ENCODE results near the gene TAF1D.

Gene TAF1D

DNA sequence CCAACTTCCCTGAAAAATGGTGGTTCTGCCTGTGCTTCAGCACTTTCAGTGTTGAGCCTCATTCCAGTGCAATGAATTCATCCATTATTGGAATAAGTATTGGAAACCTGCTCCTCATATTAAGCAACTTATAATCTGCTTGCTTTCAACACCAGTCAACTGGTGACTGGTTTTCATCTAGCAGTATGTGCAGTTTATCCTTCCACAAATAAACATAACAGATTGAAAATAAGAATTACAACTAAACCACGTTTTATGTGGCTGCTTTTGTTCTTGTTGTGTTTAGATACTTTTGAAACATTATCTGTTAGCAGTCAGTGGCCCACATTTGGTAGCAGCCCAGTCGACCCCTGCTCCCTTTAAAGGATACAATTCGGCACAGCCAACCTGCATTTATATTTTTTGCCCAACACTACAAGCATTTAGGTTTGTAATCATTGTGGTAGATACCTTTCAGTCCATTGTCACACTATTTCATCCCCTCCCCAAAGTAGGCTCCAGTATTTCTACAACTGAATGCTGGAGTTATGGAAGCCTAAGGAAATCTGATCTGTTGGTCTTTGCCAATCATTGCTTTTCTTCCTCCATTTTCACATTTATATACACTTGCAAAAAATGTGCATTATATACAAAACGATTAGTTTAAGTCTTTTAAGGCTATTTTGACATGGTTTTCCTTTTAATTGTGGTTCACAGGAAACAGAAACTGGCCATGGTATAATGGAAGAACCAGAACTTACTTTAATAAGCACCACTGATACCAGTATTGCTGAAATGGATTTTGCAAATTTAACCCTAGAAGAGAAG lies 13.1 kb downstream of the TAF1D start:
- H3K27ac ChIP-seq = peak overlapping the region; percentile 77
- H3K36me3 ChIP-seq (ENCODE audit: insufficient read depth, low read length) = peaks cover 92% of the 10 kb centered on the region
- TF ChIP-seq POLR2AphosphoS5 (IDR thresholded peaks at IDR 0.05; ENCODE audit: borderline replicate concordance, low read depth, low read length) (peak; percentile 43; the same call in 1 of the 2 replicates), FOXP2 (optimal IDR thresholded peaks at IDR 0.05; ENCODE audit: control extremely low read depth, extremely low read length, insufficient read depth) (no peak)
- no peak overlapping the region for H3K4me3 ChIP-seq
- no peaks in the 10 kb centered on the region for H3K9me3 ChIP-seq (ENCODE audit: low read depth, low read length)
- no peak for DNase-seq (ENCODE audit: low read depth, low spot score)
- H3K9ac ChIP-seq (ENCODE audit: insufficient read length) = no peak overlapping the region

DNA sequence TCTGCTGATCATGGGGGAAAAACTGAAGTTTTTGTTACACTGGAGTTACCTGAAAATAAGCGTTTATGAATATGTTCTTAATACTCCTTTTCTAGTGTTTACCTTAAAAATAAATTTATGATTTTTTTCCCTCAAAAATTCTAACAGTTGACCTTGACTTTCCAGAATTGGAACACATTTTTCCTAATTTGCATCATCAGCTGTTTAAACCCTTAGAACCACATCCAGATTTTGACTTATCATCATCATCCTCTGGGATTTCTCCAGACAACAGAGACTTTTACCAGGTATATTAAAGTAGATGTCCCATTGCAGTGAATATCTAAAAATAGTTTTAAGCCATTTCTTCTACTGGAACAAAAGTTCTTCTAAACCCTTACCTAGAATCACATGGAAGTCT lies 17.2 kb downstream of the TAF1D start:
- Histone ChIP-seq H3K9ac (ENCODE audit: insufficient read length) (no peak overlapping the region), H3K36me3 (ENCODE audit: insufficient read depth, low read length) (peaks cover 72% of the 10 kb centered on the region), H3K4me3 (no peak overlapping the region), H3K27ac (no peak overlapping the region), H3K9me3 (ENCODE audit: low read depth, low read length) (no peaks in the 10 kb centered on the region)
- no peak for TF ChIP-seq EZH2 (IDR thresholded peaks at IDR 0.05)
- TF ChIP-seq FOXP2 (optimal IDR thresholded peaks at IDR 0.05; ENCODE audit: control extremely low read depth, extremely low read length, insufficient read depth) = no peak
- no peak for TF ChIP-seq POLR2AphosphoS5 (IDR thresholded peaks at IDR 0.05; ENCODE audit: borderline replicate concordance, low read depth, low read length)
- DNase-seq (ENCODE audit: low read depth, low spot score) = no peak

DNA sequence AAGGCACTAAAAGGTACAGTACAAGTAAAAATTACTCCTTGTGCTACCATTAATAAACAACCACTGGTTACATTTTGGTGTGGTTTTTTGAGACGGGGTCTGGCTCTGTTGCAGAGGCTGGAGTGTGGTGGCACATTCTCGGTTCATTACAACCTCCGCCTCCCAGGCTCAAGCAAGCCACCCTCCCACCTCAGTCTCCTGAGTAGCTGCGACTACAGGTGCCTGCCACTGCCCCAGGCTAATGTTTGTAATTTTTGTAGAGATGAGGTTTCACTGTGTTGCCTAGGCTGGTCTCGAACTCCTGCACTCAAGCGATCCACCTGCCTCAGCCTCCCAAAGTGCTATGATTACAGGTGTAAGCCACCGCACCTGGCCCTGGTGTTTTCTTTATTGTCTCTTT lies 20.8 kb downstream of the TAF1D start:
- no peak for TF ChIP-seq EZH2 (IDR thresholded peaks at IDR 0.05)
- no peak for TF ChIP-seq POLR2AphosphoS5 (IDR thresholded peaks at IDR 0.05; ENCODE audit: borderline replicate concordance, low read depth, low read length)
- Histone ChIP-seq H3K36me3 (ENCODE audit: insufficient read depth, low read length) (peaks cover 58% of the 10 kb centered on the region), H3K9ac (ENCODE audit: insufficient read length) (no peak overlapping the region), H3K27ac (no peak overlapping the region), H3K9me3 (ENCODE audit: low read depth, low read length) (no peaks in the 10 kb centered on the region), H3K4me3 (no peak overlapping the region)
- DNase-seq (ENCODE audit: low read depth, low spot score) = no peak

DNA sequence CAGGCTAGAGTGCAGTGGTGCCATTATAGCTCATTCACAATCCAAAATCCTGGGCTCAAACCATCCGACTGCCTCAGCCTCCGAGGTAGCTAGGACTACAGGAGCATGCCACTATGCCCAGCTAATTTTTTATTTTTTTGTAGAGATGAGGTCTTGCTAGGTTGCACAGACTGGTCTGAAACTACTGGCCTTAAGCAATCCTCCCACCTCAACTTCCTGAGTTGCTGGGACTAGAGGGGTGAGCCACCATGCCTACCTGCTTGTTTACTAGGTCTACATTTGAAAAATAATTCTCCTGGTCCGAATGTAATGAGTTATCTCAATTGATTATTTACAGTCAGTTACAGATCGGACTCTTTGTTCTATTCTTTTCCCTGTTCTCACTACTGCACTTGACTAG lies 22.0 kb downstream of the TAF1D start:
- DNase-seq (ENCODE audit: low read depth, low spot score) = no peak
- Histone ChIP-seq H3K27ac (no peak overlapping the region), H3K9me3 (ENCODE audit: low read depth, low read length) (no peaks in the 10 kb centered on the region), H3K4me3 (no peak overlapping the region), H3K36me3 (ENCODE audit: insufficient read depth, low read length) (peaks cover 60% of the 10 kb centered on the region), H3K9ac (ENCODE audit: insufficient read length) (no peak overlapping the region)
- TF ChIP-seq EZH2 (IDR thresholded peaks at IDR 0.05) (no peak), FOXP2 (optimal IDR thresholded peaks at IDR 0.05; ENCODE audit: control extremely low read depth, extremely low read length, insufficient read depth) (no peak), POLR2AphosphoS5 (IDR thresholded peaks at IDR 0.05; ENCODE audit: borderline replicate concordance, low read depth, low read length) (no peak)

DNA sequence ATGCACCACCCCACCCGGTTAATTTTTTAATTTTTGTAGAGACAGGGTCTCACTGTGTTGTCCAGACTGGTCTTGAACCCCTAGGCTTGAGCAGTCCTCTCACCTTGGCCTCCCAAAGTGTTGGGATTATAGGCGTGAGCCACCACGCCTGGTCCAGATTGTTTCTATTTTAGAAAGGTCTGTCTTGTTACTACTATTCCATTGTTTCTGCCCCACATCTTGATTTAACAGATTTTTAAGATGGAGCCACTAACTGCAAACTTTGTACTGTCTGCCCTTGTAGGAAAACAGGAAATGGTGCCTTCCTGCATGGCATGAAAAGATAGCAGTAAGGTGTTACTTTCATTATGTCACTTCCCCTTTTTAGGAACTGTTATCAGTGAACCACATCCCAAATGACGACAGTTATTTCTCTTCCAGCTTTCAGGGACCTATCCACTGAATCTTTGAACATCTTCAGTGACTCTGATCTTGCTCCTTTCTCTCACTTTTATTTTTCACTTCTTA lies 23.2 kb downstream of the TAF1D start:
- H3K27ac ChIP-seq = no peak overlapping the region
- TF ChIP-seq EZH2 (IDR thresholded peaks at IDR 0.05) (no peak), POLR2AphosphoS5 (IDR thresholded peaks at IDR 0.05; ENCODE audit: borderline replicate concordance, low read depth, low read length) (no peak), FOXP2 (optimal IDR thresholded peaks at IDR 0.05; ENCODE audit: control extremely low read depth, extremely low read length, insufficient read depth) (no peak)
- no peaks in the 10 kb centered on the region for H3K9me3 ChIP-seq (ENCODE audit: low read depth, low read length)
- peaks cover 60% of the 10 kb centered on the region for H3K36me3 ChIP-seq (ENCODE audit: insufficient read depth, low read length)
- no peak for DNase-seq (ENCODE audit: low read depth, low spot score)
- no peak overlapping the region for H3K9ac ChIP-seq (ENCODE audit: insufficient read length)
- H3K4me3 ChIP-seq = no peak overlapping the region

DNA sequence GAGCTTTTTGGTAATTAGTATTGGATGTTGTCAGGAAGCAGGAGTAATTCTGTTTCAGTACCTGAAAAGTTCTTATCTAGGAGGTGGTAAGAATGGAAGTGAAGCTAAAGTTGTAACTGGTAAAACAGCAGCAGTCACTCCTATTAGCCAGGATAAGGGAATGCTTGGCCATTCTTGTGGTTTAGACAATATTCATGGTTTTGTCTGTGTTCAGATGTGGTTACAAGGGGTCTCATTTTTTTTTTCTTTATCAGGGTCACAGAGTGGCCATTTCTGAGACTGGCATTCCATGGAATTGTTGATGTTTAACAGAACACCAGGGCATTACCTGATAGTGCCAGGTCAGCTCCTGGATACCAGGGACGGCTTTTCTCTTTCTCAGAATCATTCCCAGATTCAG lies 23.8 kb downstream of the TAF1D start:
- Histone ChIP-seq H3K9me3 (ENCODE audit: low read depth, low read length) (no peaks in the 10 kb centered on the region), H3K36me3 (ENCODE audit: insufficient read depth, low read length) (peaks cover 62% of the 10 kb centered on the region), H3K27ac (no peak overlapping the region), H3K4me3 (no peak overlapping the region), H3K9ac (ENCODE audit: insufficient read length) (no peak overlapping the region)
- TF ChIP-seq POLR2AphosphoS5 (IDR thresholded peaks at IDR 0.05; ENCODE audit: borderline replicate concordance, low read depth, low read length) = no peak
- TF ChIP-seq FOXP2 (optimal IDR thresholded peaks at IDR 0.05; ENCODE audit: control extremely low read depth, extremely low read length, insufficient read depth) = no peak
- TF ChIP-seq EZH2 (IDR thresholded peaks at IDR 0.05) = no peak
- DNase-seq (ENCODE audit: low read depth, low spot score) = no peak

DNA sequence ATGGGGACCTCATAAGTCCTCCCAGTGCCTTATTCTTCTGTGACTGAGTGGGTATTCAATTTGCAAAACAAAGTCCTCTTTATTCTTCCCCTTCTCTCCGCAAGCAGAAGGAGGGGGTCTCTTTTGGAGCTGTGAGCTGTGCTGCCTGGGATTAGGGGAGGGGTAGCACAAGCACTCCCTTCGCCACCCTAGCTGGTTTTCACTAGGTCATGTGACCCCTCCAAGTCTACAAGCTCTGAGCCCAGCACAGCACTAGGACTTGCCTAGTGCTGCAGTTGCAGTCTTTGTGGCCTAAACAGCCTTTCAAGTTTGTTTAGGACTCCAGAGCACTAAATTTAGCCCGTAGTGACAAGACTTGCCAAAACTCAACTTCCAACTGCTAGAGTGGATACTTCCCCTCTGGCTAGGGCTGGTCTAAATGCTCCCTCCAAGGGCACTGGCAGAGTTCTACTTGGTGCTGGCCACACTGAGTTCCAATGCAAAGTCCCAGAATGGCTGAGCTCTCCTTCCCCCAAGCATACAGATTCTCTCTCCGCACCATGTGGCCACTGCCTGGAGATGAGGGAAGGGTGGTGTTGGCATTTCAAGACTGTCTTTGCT lies 25.4 kb downstream of the TAF1D start:
- H3K9me3 ChIP-seq (ENCODE audit: low read depth, low read length) = no peaks in the 10 kb centered on the region
- peaks cover 62% of the 10 kb centered on the region for H3K36me3 ChIP-seq (ENCODE audit: insufficient read depth, low read length)
- DNase-seq (ENCODE audit: low read depth, low spot score) = no peak
- no peak overlapping the region for H3K9ac ChIP-seq (ENCODE audit: insufficient read length)
- H3K27ac ChIP-seq = no peak overlapping the region
- TF ChIP-seq POLR2AphosphoS5 (IDR thresholded peaks at IDR 0.05; ENCODE audit: borderline replicate concordance, low read depth, low read length) (no peak), FOXP2 (optimal IDR thresholded peaks at IDR 0.05; ENCODE audit: control extremely low read depth, extremely low read length, insufficient read depth) (no peak), EZH2 (IDR thresholded peaks at IDR 0.05) (no peak)
- no peak overlapping the region for H3K4me3 ChIP-seq

DNA sequence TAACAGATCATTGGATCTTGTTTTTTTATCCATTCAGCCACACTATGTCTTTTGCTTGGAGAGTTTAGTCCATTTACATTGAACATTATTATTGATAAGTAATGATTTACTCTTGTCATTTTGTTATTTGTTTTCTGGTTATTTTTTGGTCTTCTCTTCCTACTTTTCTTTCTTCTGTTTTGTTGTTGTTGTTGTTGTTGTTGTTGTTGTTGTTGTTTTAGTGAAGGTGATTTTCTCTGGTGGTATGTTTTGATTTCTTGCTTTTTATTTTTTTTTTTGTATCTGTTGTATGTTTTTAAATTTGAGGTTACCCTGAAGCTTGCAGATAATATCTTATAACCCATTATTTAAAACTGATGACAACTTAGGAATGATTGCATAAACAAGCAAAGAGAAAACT lies 28.6 kb downstream of the TAF1D start:
- H3K9me3 ChIP-seq (ENCODE audit: low read depth, low read length) = peaks cover 14% of the 10 kb centered on the region
- peaks cover 88% of the 10 kb centered on the region for H3K36me3 ChIP-seq (ENCODE audit: insufficient read depth, low read length)
- TF ChIP-seq POLR2AphosphoS5 (IDR thresholded peaks at IDR 0.05; ENCODE audit: borderline replicate concordance, low read depth, low read length) (no peak), FOXP2 (optimal IDR thresholded peaks at IDR 0.05; ENCODE audit: control extremely low read depth, extremely low read length, insufficient read depth) (no peak), EZH2 (IDR thresholded peaks at IDR 0.05) (no peak)
- H3K9ac ChIP-seq (ENCODE audit: insufficient read length) = no peak overlapping the region
- no peak for DNase-seq (ENCODE audit: low read depth, low spot score)
- H3K27ac ChIP-seq = no peak overlapping the region
- H3K4me3 ChIP-seq = no peak overlapping the region

Data from SK-N-MC (cell line).